H9 (cell line): ENCODE measurements around the gene UFC1. TPM values are rescaled to one million over a fixed set of nuclear protein-coding genes. Genes with fewer than 3 reads are reported as not detected.

Source experiments
- DNase-seq: peaks from one replicate; pipeline ENCODE4 v3.0.0-alpha.2; 2017
- H2AFZ ChIP-seq: one replicate; pipeline ENCODE4 v1.6.1; 2013; ENCODE audit warnings: mild to moderate bottlenecking, low read length, control low read depth, moderate library complexity
- H2AK5ac ChIP-seq: 2 replicates; pipeline ENCODE4 v1.6.1; 2013; ENCODE audit warnings: low read length, control low read depth, mixed read lengths; ENCODE audit not compliant: insufficient read length
- H2BK120ac ChIP-seq: one replicate; pipeline ENCODE4 v1.6.1; 2013; ENCODE audit warnings: low read depth, mild to moderate bottlenecking, low read length, control low read depth, inconsistent platforms; ENCODE audit not compliant: poor library complexity, severe bottlenecking
- H2BK12ac ChIP-seq: 2 replicates; pipeline ENCODE4 v1.6.1; 2013; ENCODE audit warnings: low read length, control low read depth, mixed read lengths, low read depth; ENCODE audit not compliant: insufficient read length
- H2BK15ac ChIP-seq: 2 replicates; pipeline ENCODE4 v1.6.1; 2013; ENCODE audit warnings: low read depth, low read length, control low read depth
- H2BK20ac ChIP-seq: one replicate; pipeline ENCODE4 v1.6.1; 2013; ENCODE audit warnings: low read depth, mild to moderate bottlenecking, low read length, control low read depth, inconsistent platforms; ENCODE audit not compliant: poor library complexity, severe bottlenecking
- H2BK5ac ChIP-seq: 2 replicates; pipeline ENCODE4 v1.6.1; 2013; ENCODE audit warnings: low read length, control low read depth, mixed read lengths; ENCODE audit not compliant: insufficient read length
- H3K14ac ChIP-seq: 2 replicates; pipeline ENCODE4 v1.6.1; 2013; ENCODE audit warnings: low read length, control low read depth; ENCODE audit not compliant: insufficient read depth
- H3K18ac ChIP-seq: 2 replicates; pipeline ENCODE4 v1.6.1; 2013; ENCODE audit warnings: low read depth, mild to moderate bottlenecking, mixed read lengths, low read length, control low read depth; ENCODE audit not compliant: insufficient read length
- H3K23ac ChIP-seq: 2 replicates; pipeline ENCODE4 v1.6.1; 2013; ENCODE audit warnings: low read length, control low read depth, mixed read lengths, low read depth; ENCODE audit not compliant: insufficient read length
- H3K23me2 ChIP-seq: 2 replicates; pipeline ENCODE4 v1.6.1; 2013; ENCODE audit warnings: low read depth, mild to moderate bottlenecking, mixed read lengths, low read length, control low read depth; ENCODE audit not compliant: insufficient read length, poor library complexity, severe bottlenecking
- H3K27ac ChIP-seq: 2 replicates; pipeline ENCODE4 v1.5.1; 2013; ENCODE audit warnings: low read length, control low read depth, mixed read lengths, low read depth; ENCODE audit not compliant: insufficient read length
- H3K27me3 ChIP-seq: 2 replicates; pipeline ENCODE4 v1.6.1; 2013; ENCODE audit warnings: low read length, control low read depth, inconsistent platforms; ENCODE audit not compliant: insufficient read depth
- H3K4ac ChIP-seq: 2 replicates; pipeline ENCODE4 v1.6.1; 2013; ENCODE audit warnings: low read depth, mild to moderate bottlenecking, control low read depth, inconsistent platforms, low read length, moderate library complexity
- H3K4me1 ChIP-seq: 2 replicates; pipeline ENCODE4 v1.6.1; 2013; ENCODE audit warnings: low read length, control low read depth, inconsistent platforms; ENCODE audit not compliant: insufficient read depth
- H3K4me2 ChIP-seq: 2 replicates; pipeline ENCODE4 v1.6.1; 2013; ENCODE audit warnings: low read length, control low read depth, mixed read lengths; ENCODE audit not compliant: insufficient read length, insufficient read depth
- H3K56ac ChIP-seq: 2 replicates; pipeline ENCODE4 v1.6.1; 2013; ENCODE audit warnings: low read depth, mild to moderate bottlenecking, mixed read lengths, low read length, control low read depth; ENCODE audit not compliant: insufficient read length
- H3K79me1 ChIP-seq: 2 replicates; pipeline ENCODE4 v1.6.1; 2013; ENCODE audit warnings: low read depth, mild to moderate bottlenecking, moderate library complexity, low read length, control low read depth, inconsistent platforms; ENCODE audit not compliant: insufficient read depth, poor library complexity, severe bottlenecking
- H3K79me2 ChIP-seq: 2 replicates; pipeline ENCODE4 v1.6.1; 2013; ENCODE audit warnings: low read length, control low read depth, inconsistent platforms; ENCODE audit not compliant: insufficient read depth
- H3K9ac ChIP-seq: 2 replicates; pipeline ENCODE4 v1.6.1; 2013; ENCODE audit warnings: low read length, control low read depth, mixed read lengths; ENCODE audit not compliant: insufficient read length; ENCODE audit errors: extremely low read depth
- H3K9me3 ChIP-seq: one replicate; pipeline ENCODE4 v1.6.1; 2013; ENCODE audit warnings: low read depth, low read length, inconsistent platforms; ENCODE audit not compliant: control insufficient read depth
- H3T11ph ChIP-seq: one replicate; pipeline ENCODE4 v1.6.1; 2013; ENCODE audit warnings: mild to moderate bottlenecking, low read length, control low read depth, inconsistent platforms
- H4K20me1 ChIP-seq: one replicate; pipeline ENCODE4 v1.6.1; 2013; ENCODE audit not compliant: control insufficient read depth, insufficient read length, insufficient read depth
- H4K5ac ChIP-seq: 2 replicates; pipeline ENCODE4 v1.6.1; 2013; ENCODE audit warnings: low read depth, mild to moderate bottlenecking, mixed read lengths, low read length, control low read depth; ENCODE audit not compliant: insufficient read length
- H4K8ac ChIP-seq: replicated peaks from 2 replicates; pipeline ENCODE4 v1.6.1; 2013; ENCODE audit warnings: low read length, control low read depth, mixed read lengths, low read depth; ENCODE audit not compliant: insufficient read length
- H4K91ac ChIP-seq: 2 replicates; pipeline ENCODE4 v1.6.1; 2013; ENCODE audit warnings: low read depth, mild to moderate bottlenecking, moderate library complexity, mixed read lengths, low read length, control low read depth; ENCODE audit not compliant: insufficient read length
- H3K27ac Mint-ChIP-seq, 3 experiments: 2 replicates in 2 of 3; 3 replicates in 1 of 3; pipeline ENCODE4 v1.8.0; 2020 to 2021; ENCODE audit warnings: mixed read lengths in 3 of 3, mild to moderate bottlenecking in 1 of 3, moderate library complexity in 1 of 3
- H3K27me3 Mint-ChIP-seq: 2 replicates; pipeline ENCODE4 v1.8.0; 2021; ENCODE audit warnings: low read depth, mild to moderate bottlenecking, moderate library complexity, mixed read lengths
- H3K36me3 Mint-ChIP-seq, 3 experiments: 2 replicates in 2 of 3; 3 replicates in 1 of 3; pipeline ENCODE4 v1.8.0; 2020 to 2021; ENCODE audit warnings: low read depth in 3 of 3, mixed read lengths in 3 of 3; ENCODE audit not compliant: insufficient read depth in 1 of 3
- H3K4me1 Mint-ChIP-seq, 2 experiments: 2 replicates each; pipeline ENCODE4 v1.8.0; 2020; ENCODE audit warnings: mixed read lengths in 2 of 2
- H3K4me3 Mint-ChIP-seq, 2 experiments: 2 replicates in 1 of 2; 3 replicates in 1 of 2; pipeline ENCODE4 v1.8.0; 2020 to 2021; ENCODE audit warnings: mild to moderate bottlenecking in 2 of 2, mixed read lengths in 2 of 2, moderate library complexity in 1 of 2
- H3K9me3 Mint-ChIP-seq, 2 experiments: 2 replicates in 1 of 2; 3 replicates in 1 of 2; pipeline ENCODE4 v1.8.0; 2020; ENCODE audit warnings: mild to moderate bottlenecking in 2 of 2, mixed read lengths in 2 of 2, moderate library complexity in 1 of 2
- WGBS: extraction: QIAGEN DNeasy Blood & Tissue Kit; methylation state at CpG from one replicate; pipeline ENCODE4 v1.1.7; 2013; ENCODE audit warnings: missing lambda C conversion rate, low lambda C conversion rate, mixed read lengths; ENCODE audit not compliant: insufficient read length; ENCODE audit errors: extremely low coverage; 5-methylcytosine and 5-hydroxymethylcytosine counted together
- total RNA-seq: library from RNA; stranded (reverse); gene quantifications from 2 replicates; pipeline ENCODE4 v1.2.1, GENCODE V29; 2021
- TF ChIP-seq, protein P1 (sequence below): fragments of 200-600 bp; sonication (generic); conservative IDR thresholded peaks from 3 replicates; pipeline ENCODE4 v1.8.0; 2021; ENCODE audit warnings: antibody characterized with exemption, mild to moderate bottlenecking

Gene UFC1
- total RNA-seq, 1 experiment from 2014 or later, result 93.4 TPM

DNA sequence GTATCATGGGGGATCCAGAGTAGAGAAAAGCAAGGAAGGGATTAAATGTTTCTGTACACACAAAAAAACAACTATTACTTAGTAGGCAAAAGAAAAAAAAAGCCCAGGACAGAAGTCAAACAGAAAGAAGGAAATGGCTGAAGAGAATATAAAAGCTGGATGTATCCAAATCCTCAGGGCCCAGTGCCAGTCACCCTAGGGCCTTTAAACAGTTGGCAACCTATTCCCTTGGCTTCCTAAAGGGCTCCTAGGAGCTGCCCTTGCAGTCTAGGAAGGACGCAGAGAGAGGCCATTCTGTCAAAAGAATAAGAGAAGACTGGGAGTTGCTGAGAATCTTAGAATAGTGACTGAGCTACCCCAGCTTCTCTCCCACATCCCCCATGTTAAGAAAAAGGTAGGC lies 18.6 kb downstream of the UFC1 start:
- Histone ChIP-seq H3K4me2 (no peak overlapping the region), H3K4ac (no peak overlapping the region), H3K23ac (no peak overlapping the region), H2BK15ac (no peak overlapping the region), H2AFZ (no peak overlapping the region), H3K23me2 (peaks cover 6% of the 10 kb centered on the region), H2BK120ac (no peak overlapping the region), H4K91ac (no peak overlapping the region), H4K5ac (no peak overlapping the region), H2AK5ac (no peak overlapping the region), H3K14ac (no peak overlapping the region), H3K18ac (no peak overlapping the region), H3T11ph (no peak overlapping the region), H2BK5ac (no peak overlapping the region), H4K20me1 (no peaks in the 10 kb centered on the region), H4K8ac (no peak overlapping the region), H3K56ac (no peak overlapping the region), H2BK20ac (no peak overlapping the region), H2BK12ac (no peak overlapping the region), H3K27me3 (no peaks in the 10 kb centered on the region), H3K79me2 (no peaks in the 10 kb centered on the region), H3K79me1 (no peaks in the 10 kb centered on the region), H3K27ac (no peak overlapping the region), H3K9me3 (no peaks in the 10 kb centered on the region), H3K4me1 (no peaks in the 10 kb centered on the region; the same call in 1 of the 2 replicates), H3K9ac (no peak overlapping the region)
- Mint-ChIP-seq H3K9me3 (no peaks in the 10 kb centered on the region), H3K4me3 (peak overlapping the region in 1 of 2 experiments; percentile 50; a peak in 1 of 5 replicates), H3K27ac (no peak overlapping the region), H3K27me3 (no peaks in the 10 kb centered on the region), H3K36me3 (peaks cover 25 to 70% (median 69%) of the 10 kb centered on the region in 3 experiments; a peak in 6 of 7 replicates), H3K4me1 (peaks cover 13 to 18% of the 10 kb centered on the region in 2 experiments)
- no peak for DNase-seq
- TF ChIP-seq, protein P1, sequence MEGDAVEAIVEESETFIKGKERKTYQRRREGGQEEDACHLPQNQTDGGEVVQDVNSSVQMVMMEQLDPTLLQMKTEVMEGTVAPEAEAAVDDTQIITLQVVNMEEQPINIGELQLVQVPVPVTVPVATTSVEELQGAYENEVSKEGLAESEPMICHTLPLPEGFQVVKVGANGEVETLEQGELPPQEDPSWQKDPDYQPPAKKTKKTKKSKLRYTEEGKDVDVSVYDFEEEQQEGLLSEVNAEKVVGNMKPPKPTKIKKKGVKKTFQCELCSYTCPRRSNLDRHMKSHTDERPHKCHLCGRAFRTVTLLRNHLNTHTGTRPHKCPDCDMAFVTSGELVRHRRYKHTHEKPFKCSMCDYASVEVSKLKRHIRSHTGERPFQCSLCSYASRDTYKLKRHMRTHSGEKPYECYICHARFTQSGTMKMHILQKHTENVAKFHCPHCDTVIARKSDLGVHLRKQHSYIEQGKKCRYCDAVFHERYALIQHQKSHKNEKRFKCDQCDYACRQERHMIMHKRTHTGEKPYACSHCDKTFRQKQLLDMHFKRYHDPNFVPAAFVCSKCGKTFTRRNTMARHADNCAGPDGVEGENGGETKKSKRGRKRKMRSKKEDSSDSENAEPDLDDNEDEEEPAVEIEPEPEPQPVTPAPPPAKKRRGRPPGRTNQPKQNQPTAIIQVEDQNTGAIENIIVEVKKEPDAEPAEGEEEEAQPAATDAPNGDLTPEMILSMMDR, result no peak
- WGBS, result no CpG with 5 or more reads among the region's 1 CpG
